Smooth muscle cell of the brain vasculature (primary cell): ENCODE data around the gene ADCY5.
"Not testable (repeated sequence)": the region's sequence is repeated elsewhere in the genome, so short reads cannot be mapped to it uniquely, and the experiment has no call there.

Source experiments
- DNase-seq: peaks from one replicate; pipeline ENCODE4 v3.0.0-alpha.2; 2012; ENCODE audit warnings: low read depth, low spot score

Gene ADCY5

GRCh38 chr3:123262868-123263267, 186.0 kb downstream of the ADCY5 start:
- DNase-seq, result no peak

- DNase-seq, result no peak
Observed at GRCh38 chr3:123262226-123262625, 186.7 kb downstream of the ADCY5 start.

GRCh38 chr3:123261666-123262065, 187.2 kb downstream of the ADCY5 start:
- no peak for DNase-seq

- DNase-seq, result peak; percentile 24
Observed at GRCh38 chr3:123258811-123259420, 190.0 kb downstream of the ADCY5 start.

GRCh38 chr3:123258359-123258758, 190.5 kb downstream of the ADCY5 start:
- DNase-seq, result no peak

- no peak for DNase-seq
Observed at GRCh38 chr3:123256256-123256655, 192.6 kb downstream of the ADCY5 start.

- DNase-seq, result no peak
Observed at GRCh38 chr3:123246866-123247265, 202.0 kb downstream of the ADCY5 start.

- DNase-seq, result no peak
Observed at GRCh38 chr3:123244128-123244527, 204.8 kb downstream of the ADCY5 start.

GRCh38 chr3:123239756-123240155, 209.1 kb downstream of the ADCY5 start:
- DNase-seq, result no peak

- not testable (repeated sequence) for DNase-seq
Observed at GRCh38 chr3:123239186-123239585, 209.7 kb downstream of the ADCY5 start.

- DNase-seq, result no peak
Observed at GRCh38 chr3:123236902-123237301, 212.0 kb downstream of the ADCY5 start.
